ENCODE measurements around the gene OOEP.

Gene OOEP

DNA sequence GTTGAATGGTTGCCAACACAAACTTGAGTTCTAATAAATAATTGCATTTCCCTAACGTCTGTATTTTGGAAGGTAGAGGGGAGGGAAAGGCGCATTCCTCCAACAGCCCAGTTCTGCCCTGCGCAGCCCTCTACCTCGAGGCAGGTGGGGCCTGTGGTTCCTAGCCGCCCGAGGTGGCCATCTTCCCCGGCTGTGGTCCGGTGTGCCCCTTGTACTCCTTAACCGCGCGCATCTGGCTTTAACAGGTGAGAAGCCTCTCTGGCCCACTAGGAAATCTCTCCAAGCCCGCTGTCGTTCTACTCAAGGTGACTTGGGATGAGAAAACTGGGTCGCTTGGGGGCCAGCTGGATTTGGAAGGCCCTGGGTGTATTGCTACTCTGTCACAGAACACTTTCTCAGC is 5.6 kb downstream of the OOEP start:
- no peak for DNase-seq

DNA sequence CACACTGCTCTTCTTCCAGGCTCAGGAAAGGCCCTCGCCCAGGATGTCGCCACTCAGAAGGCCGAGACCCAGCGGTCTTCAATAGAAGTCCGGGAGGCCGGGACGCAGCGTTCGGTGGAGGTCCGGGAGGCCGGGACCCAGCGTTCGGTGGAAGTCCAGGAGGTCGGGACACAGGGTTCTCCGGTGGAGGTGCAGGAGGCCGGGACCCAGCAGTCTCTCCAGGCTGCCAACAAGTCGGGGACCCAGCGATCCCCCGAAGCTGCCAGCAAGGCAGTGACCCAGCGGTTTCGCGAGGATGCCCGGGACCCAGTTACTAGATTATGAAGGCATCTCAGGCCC is 6.2 kb downstream of the OOEP start:
- DNase-seq: no peak

DNA sequence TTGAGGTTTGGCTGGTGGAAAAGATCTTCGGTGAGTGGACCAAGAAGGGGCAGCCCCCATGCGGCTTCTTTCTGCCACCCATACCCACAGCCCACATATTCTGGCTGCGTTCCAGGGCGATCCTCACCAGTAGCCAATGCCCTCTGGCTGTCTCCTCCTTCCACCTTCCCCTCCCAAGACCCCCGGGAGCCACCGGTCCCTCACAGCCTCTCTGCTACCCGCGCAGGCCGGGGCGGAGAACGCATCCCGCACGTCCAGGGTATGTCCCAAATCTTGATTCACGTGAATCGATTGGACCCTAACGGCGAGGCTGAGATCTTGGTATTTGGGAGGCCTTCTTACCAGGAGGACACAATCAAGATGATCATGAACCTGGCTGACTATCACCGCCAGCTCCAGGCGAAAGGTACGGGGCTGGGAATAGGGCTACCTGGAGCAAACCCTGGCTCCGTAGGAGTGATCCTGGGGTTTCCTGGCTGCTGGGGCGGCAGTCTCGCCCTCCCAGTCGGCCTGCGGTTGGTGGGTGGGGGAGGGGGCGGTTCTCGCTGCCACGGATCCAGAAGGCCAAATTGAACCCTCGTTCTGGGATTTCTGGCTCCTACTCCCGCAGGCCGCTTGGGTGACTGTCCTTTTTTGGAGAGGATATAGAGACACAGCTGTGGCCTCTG is 6.7 kb downstream of the OOEP start:
- DNase-seq: no peak

DNA sequence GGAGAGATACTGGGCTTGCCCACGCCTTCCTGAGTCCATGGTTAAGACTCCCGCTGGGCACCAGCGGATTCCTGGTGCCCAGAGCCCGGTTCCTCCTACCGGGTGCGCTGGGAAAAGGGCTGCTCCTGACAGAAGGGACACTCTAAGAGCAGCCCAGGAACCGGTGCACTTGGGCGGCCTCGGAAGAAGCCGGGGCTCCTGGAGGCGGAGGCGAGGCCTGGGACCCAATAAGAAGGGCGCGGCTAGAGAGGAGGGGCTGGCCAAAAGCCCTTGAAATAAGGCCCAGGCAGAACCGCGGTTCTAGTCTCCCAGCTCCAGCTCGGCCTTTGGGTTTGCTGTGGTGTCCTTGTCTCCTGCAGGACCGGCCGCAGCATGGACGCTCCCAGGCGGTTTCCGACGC is 7.3 kb downstream of the OOEP start, which contains the start of gene KHDC3L:
KHDC3L (plus strand) TSS at position 301 of the 400 bp plus-strand sequence; CDS start at position 373, 72 bp downstream.
- DNase-seq: no peak

DNA sequence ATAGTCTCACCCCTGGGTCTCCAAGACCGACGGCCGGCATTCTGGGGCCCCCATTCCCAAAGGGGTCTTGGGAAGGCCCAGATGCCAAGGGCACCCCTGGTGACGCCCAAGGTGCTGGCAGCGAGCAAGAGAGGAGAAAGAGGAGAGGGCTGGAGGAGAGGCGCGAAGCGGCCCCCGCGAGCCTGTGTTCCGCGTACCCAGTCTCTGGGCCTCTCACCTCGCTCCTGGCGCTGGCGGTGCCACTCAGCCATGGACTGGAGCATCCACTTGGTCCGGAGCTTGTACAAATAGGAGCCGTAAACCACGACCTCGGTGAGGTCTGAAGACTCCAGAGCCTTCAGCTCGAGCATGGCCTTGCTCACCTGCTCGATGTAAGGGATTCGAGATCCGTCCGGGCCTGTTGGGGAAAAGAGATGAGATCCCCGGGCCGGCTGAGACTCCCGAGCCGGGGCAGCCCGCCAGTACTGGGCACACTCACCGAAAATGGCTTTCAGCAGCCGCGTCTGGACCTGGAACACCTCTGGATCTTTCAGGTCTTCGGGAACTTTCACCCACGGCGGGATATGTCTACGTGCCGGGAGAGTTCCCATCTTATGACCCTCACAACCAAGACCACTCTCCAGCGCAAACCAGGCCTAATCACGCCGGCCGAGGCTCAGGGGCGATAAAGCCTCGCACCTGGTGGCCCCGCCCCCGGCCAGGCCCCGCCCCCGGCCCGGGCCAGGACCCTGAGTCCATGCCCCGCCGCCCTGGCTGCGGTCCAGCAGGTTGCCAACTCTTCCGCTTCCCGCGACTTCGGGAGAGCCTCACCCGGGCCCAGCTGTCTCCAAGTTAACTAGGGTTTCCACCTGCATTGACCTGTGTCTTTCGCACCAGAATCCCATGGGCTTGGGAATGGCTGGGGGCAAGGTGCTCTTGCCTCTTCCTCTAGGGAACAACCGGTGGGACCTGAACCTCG is 15.8 kb downstream of the OOEP start, which contains the start of gene DPPA5:
DPPA5 (minus strand) TSS at position 641 of the 958 bp plus-strand sequence; CDS start at position 590, 51 bp downstream.
- DNase-seq: no peak

DNA sequence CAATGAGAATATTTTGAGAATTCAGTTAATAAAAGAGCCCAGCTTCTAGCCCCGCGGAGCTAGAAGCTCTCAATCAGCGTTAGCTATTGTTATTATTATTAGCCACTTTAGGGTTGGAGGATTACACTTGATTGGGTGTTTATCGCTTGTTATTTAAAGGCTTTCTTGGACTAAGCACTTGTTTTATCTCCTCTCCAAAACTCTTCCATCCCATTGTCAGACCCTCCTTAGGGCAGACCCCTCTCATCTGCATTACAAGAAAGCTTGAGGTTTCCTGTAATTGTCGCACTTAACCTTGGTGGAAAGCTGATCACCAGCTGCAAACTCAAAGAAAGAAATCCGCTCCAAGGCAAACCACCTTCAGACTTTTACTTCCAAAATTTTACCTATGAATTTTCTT is 20.4 kb downstream of the OOEP start:
- no peak for DNase-seq

DNA sequence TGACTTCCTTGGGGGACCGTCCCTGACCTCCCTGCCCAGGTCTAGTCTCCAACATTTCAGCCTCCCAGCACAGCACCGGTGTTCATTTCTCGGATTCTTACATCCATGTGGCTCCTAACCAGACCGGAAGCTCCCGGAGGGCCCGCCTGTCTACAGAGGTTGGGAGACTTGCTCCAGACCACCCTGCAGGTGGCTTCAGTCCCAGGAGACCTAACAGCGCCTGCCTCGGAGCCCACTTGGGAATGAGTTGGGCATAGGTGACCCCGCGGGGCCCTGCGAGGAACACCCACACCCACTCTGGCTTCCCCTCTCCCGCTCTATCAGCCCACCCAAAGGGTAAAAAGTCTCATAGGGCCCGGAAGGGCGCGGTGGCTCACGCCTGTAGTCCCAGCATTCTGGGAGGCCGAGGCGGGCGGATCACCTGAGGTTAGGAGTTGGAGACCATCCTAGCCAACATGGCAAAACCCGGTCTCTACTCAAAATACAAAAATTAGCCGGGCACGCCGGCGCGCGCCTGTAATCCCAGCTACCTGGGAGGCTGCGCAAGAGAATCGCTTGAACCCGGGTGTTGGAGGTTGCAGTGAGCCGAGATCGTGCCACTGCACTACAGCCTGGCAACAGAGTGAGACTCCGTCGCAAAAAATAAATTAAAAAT is 21.0 kb downstream of the OOEP start:
- no peak for DNase-seq

DNA sequence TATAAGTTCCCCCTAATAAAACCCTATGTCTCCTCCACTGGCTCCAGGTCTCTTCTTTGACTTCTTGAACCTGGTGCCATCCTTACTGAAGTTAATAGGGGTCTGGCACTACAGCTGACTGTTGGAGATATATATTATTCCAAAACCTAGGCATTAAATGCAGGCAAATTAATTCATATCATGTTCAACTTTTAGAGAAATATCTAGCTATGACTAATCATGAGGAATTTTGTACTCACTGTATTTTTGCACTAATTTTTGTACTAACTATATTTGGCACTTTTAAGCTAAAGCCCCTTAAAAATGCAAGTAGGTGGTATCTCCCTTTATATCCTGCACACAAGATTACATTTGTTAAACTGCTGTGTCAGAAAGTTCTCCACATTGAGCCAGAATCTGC is 26.5 kb downstream of the OOEP start:
- no peak for DNase-seq

DNA sequence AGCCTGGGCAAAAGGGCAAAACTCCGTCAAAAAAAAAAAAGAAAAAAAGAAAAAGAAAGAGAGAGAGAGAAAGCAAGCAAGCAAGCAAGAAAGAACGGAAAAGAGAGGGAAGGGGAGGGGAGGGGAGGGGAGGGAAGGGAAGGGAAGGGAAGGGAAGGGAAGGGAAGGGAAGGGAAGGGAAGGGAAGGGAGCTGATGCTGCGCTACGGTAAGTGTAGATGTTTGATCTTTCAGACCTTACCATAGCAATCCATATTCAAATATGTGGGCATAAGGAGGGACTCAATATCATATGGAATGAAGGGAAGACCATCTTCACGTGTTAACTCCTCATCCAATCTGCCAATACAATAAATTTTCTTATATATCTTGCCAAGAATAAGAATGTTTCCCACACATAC is 27.5 kb downstream of the OOEP start:
- no peak for DNase-seq

DNA sequence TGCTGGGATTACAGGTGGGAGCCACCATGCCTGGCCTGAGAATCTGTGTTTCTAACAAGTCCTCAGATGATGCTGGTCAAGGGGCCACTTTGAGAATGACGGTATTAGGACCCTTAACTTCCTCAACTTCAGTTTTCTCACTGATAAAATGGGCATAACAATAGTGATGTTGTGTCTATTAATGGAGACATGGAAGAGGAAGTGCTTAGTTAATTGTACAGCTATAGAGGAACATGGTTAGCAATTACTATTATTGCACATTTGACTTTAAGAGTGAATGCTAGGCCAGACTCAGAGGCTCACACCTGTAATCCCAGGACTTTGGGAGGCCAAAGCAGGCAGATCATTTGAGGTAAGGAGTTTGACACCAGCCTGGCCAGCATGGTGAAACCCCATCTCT is 28.4 kb downstream of the OOEP start:
- DNase-seq: no peak

DNA sequence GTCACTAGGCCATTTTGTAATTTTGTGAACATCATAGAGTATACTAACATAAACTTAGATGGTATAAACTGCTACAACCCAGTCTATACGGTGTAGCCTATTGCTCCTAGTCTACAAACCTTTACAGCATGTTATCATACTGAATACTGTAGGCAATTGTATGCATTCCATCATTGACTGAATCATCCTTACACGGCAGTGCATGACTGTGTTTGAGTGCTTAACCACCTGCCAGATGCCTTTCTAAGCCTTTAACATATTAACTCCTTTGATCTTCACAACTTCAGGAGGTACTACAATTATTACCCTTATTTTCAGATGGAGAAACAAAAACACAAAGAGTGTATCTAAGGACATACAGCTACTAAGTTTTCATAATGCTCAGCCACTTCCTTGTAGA is 29.6 kb downstream of the OOEP start:
- no peak for DNase-seq

DNA sequence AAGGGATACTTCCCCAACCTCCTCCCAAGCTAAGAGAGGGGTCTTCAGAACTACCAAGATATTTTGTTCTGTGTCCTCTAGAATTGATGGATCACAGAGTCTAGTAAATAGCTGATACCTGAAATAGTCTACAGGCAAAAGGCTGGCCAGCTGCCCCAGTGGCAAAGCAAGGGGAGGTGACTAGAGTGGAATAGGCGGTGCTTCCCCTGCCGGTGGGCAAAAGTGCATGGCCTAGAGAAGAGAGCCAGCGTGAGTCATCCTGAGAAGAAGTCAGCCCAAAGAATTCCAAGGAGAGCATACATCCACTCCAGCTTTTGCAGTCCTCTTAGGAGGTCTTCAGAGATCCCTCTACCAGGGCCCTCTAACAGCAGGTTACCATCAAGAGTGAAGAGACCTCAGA is 30.4 kb downstream of the OOEP start:
- DNase-seq: no peak

DNA sequence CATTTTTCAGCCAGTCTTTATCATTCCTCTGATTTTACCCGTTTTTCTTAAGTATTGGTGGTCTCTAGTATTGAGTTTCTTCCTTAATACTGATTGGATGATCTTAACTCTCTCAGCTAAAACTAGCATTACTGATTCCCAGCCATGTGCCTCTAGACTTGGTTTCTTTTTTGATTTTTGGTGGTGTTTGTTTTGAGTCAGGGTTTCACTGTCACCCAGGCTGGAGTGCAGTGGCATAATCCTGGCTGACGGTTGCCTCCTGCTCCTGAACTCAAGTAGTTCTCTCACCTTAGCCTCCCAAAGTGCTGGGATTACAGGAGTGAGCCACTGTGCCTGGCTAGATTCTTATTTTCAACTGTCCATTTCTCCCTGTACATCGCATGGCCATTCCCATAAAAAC is 40.5 kb downstream of the OOEP start:
- no peak for DNase-seq

DNA sequence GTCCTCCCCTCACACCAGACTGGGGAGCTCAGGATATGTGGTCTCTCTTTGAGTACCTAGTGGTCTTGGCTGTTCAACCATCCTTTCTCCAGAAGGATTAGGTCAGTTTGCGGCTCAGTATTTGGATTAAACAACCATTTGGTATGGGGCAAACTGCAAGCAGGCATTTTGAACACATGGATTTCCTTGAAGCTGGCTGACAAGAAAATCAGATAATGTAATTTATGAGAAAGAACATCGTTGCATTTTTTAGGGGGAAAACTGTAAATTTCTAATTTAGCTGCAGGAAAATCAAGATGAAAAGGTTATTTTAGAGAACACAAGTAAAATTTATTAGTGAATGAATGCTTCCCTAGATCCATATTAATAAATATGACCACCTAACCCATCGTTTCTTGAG is 40.9 kb downstream of the OOEP start:
- DNase-seq: no peak

DNA sequence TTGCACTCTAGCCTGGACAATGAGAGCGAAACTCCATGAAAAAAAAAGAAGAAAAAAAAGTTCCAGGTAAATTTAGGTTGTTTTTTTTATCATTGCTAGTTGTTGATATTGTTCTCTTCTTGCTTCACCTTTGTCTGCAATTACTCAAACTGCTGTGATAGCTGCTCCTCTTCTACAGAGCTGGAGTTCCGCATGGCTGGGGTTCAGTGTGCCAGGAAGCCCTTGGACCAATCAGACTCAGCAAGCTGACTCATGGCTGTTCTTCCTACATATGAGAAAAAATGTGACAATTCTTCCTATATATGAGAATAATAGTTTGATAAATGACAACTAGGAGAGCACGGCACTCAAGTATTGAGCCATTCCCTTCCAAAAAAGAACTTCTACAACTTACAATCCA is 44.0 kb downstream of the OOEP start:
- DNase-seq: no peak

DNA sequence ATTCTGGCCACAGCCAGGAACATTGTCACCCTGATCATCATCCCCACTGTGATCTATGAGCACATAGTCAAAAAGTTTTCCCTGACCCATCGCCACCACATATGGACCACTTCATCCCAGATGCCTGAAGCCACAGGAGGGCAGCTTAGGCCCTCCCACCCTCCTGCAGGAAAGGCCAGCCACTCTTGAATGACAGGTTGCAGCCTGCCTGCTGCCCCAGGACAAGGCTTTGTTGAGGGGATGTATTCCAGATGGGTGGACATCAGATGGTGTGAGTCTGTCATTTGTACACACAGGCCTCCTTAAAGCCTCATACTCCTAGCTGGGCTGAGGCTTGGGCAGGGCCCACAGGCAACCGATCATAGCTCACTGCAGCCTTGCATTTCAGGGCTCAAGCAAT is 46.4 kb downstream of the OOEP start:
- DNase-seq: no peak
